ENCODE measurements around the gene FKRP.
"Not testable (repeated sequence)": the region's sequence is repeated elsewhere in the genome, so short reads cannot be mapped to it uniquely, and the experiment has no call there.

Gene FKRP

DNA sequence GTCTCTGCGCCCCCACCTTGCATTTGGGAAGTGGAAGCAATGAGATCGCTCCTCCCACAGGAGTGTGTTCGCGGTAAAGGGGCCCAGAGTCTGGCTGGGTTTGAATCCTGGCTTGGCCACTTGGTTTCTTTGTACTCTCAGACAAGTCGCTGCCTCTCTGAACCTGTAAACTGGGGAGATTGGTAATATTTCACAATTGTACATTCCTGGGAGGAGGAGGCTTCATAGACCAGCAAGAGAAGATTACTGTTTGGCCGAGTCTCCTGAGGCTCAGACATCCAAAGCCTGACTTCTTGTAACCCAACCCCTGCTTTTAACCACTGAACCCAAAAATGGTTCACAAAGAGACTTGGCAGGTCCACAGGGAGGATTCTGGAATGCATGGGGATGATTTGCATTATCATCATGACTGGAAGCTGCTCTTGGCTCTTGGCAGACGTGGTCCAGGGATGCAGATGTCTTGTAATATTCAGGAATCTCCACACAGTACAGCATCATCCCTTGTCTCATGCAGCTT lies 14.0 kb downstream of the FKRP start:
- no peak for DNase-seq

GRCh38 chr19:46760363-46760762 lies 14.5 kb downstream of the FKRP start:
- DNase-seq = no peak

DNA sequence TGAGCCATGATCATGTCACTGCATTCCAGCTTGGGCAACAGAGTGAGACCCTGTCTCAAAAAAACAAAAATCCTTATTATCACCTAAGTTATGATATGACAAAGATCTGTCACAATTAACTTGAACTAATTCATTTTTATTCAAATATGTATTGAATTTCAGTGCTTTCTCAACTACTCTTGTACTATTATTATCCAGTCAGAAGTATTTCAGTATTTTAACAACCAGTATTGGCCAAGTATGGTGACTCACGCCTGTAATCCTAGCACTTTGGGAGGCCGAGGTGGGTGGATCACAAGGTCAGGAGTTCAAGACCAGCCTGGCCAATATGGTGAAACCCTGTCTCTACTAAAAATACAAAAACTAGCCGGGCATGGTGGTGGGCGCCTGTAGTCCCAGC lies 15.0 kb downstream of the FKRP start:
- not testable (repeated sequence) for DNase-seq

DNA sequence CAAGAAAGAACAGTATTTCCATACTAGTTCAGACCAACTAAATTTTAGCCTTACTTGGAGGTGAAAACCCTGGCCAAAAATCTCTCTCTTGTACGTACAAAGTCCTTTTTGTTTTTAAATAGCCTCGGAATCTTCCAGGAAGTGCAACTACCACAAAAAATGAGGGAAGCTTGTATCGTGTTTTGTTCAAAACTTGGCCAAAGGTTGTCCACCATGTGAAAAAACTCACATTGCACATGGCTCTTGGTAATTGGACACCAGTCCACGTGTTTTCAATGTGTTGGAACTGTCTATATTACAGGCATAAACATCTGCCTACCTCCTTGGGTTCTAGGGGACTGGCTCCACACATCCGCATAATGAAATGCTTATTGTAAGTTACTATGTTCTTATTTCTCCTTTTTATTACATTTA lies 15.6 kb downstream of the FKRP start:
- no peak for DNase-seq

DNA sequence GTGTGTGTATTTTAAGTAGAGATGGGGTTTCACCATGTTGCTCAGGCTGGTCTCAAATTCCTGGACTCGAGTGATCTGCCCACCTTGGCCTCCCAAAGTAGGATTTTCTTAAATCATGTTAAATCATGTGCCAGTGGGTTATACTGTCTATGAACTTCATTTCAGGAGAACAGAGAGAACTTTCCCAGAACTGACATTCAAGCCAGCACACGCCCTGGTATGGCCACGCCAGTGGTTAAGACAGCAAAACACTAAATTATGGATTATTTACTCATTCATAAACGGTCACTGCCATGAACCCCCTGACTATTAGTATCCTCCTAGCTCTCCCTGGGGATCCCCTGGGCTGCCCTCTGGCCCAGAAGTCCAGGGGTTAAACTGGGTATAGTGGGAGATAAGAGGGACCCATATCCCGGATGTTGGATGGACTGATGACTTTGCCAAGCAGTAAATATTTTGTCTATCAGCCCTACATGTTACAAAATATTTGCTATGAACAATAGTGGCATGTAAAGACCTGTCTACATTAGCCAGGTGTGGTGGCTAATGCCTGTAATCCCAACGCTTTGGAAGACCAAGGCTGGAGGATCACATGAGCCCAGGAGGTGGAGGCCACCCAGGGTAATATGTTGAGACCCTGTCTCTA lies 16.5 kb downstream of the FKRP start:
- no peak for DNase-seq

DNA sequence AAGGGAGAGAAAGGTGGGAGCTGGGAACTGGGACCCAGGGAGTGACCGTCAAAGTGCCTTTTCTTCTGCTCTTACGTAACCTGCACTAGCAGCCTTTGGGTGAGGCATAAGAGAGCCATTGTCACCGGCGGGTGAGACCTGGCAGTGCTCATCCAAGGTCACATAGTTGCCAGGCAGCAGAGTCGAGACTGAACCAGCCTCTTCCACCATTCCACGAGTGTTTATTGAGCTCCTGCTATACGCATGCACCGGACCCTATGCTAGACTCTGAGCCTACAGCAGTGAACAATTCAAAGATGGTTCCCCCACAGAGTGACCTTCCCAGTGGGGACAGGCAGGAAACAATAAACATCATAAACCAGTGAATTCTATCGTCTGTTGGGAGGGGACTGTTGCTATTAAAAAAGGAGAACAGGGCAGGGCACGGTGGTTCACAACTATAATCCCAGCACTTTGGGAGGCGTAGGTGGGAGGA lies 19.0 kb downstream of the FKRP start:
- no peak for DNase-seq

- DNase-seq = no peak
Observed at GRCh38 chr19:46766569-46767317, 20.9 kb downstream of the FKRP start.

- not testable (repeated sequence) for DNase-seq
Observed at GRCh38 chr19:46768746-46769145, 22.9 kb downstream of the FKRP start.

- DNase-seq = no peak
Observed at GRCh38 chr19:46772170-46773017, 26.5 kb downstream of the FKRP start.

GRCh38 chr19:46773018-46773399 lies 27.2 kb downstream of the FKRP start:
- DNase-seq = no peak

GRCh38 chr19:46775642-46776258 lies 29.9 kb downstream of the FKRP start:
- no peak for DNase-seq

- DNase-seq = no peak
Observed at GRCh38 chr19:46776927-46777911, 31.4 kb downstream of the FKRP start.

- not testable (repeated sequence) for DNase-seq
Observed at GRCh38 chr19:46777956-46778645, 32.2 kb downstream of the FKRP start.

- no peak for DNase-seq
Observed at GRCh38 chr19:46782355-46783019, 36.6 kb downstream of the FKRP start.

- no peak for DNase-seq
Observed at GRCh38 chr19:46783670-46784069, 37.8 kb downstream of the FKRP start.

DNA sequence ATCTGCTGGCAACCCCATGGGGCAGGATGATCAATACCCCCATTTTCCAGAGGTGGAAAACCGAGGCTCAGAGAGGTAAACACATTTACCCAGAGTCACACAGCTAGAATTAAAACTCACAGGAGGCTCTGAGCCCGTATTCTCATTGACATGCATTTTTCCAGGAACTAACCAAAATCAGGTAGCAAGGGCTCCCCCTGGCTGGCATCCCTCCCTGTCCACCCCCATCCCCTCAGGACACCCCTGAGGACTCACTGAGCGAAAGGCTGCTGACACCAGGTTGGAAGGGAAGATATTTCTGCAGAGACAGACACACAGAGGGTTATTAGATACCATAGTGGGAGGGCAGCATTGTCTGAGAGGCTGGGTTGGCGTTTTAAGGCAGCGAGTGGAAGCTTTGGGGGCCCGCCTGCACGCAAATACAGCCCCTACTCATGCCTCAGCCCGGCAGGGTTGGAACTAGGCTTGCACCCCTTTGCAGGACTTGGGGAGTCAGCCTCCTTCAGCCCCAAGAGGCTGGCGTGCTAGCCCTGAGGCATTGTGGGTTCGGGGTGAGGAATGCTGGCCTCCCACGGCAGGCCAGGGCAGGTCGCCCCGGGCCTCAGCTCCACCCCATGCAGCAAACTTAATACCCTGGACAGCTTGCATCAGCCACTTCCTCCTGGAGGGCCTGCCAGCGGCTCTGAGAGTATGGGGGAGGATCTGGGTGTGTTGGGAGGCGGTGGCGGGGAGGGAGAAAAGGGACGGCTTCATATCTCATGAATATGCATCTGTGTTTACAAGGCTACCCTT lies 38.6 kb downstream of the FKRP start:
- peak; percentile 25 for DNase-seq

DNA sequence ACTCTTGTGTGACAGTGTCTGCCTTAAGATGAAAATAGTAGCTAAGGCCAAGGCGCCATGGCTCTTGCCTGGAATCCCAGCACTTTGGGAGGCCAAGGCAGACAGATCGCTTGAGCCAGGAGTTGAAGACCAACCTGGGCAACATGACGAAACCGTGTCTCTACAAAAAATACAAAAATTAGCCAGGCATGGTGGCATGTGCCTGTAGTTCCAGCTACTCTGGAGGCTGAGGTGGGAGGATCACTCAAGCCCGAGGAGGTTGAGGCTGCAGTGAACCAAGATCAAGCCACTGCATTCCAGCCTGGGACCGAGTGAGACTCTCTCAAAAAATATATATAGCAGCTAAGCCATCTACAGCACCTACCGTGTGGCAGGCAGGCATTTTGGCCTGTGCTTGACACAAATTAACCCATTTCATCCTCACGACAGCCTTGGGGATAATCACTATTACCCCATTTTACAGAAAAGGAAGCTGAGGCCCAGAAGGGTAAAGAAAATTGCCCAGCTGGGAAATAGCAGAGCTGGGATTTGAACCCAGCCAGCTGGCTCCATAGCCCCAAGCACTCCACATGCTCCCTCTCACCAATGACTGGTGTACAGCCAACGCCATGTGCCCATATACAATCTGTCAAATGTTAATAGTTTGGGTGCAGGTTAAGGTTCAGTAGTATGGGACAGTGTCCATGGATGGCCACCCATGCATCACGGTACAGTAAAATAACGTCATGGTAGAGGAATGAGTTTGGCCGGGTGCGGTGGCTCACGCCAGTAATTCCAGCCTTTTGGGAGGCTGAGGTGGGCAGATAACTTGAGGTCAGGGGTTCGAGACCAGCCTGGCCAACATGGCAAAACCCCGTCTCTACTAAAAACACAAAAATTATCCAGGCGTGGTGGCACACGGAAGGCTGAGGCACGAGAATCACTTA lies 39.5 kb downstream of the FKRP start:
- DNase-seq = no peak

DNA sequence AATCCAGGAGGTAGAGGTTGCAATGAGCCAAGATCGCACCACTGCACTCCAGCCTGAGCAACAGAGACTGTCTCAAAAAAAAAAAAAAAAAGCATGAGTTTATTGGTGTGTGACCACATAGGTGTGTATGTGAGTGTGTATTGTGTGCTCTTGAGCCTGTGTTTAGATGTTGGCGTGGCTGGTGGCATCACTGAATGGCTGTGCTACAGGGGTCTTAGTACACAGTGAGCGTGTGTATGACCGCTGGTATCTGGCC lies 40.1 kb downstream of the FKRP start:
- DNase-seq = no peak

Measured in SHP77 treated with DMSO at 0.1 percent for 48 hours (cell line).